ENCODE results near the gene HAX1. TPM values are rescaled to one million over a fixed set of nuclear protein-coding genes. Genes with fewer than 3 reads are reported as not detected.

Gene HAX1
- total RNA-seq, 1 experiment from 2014 or later, result 80.4 TPM

DNA sequence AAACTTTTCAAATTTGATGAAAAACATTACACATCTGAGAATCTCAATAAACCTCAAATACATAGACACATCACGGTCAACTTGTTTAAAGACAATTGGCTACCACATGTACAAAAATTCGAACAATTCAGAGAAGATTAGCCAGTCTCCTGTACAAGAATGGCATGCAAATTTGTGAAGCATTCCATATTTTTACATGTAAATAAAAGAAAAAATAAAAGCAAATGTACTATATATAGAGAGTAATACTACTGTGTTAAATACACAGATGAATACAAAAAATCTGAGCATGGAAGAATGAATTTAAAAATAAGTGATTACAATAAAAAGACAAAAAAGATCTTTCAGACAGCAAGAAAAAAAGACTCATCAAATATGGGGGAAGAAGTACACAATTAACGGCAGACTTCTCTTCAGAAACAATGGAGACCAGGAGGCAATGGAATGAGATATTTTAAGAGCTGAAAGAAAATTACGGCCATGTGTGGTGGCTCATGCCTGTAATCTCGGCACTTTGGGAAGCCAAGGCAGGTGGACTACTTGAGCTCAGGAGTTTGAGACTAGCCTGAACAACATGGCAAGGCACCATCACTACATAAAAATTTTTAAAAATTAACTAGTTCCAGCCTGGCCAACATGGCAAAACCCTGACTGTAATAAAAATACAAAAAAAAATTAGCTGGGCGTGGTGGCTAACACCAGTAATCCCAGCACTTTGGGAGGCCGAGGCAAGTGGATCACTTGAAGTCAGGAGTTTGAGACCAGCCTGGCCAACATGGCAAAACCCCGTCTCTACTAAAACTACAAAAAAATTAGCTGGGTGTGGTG lies 23.2 kb downstream of the HAX1 start:
- no peak overlapping the region for H2BK5ac ChIP-seq (ENCODE audit: insufficient read length, low read length)
- Mint-ChIP-seq H3K4me3 (no peak overlapping the region), H3K9me3 (peaks cover 31 to 33% of the 10 kb centered on the region in 2 experiments), H3K4me1 (no peaks in the 10 kb centered on the region), H3K27me3 (ENCODE audit: low read depth) (peaks cover 4% of the 10 kb centered on the region; the same call in 1 of the 2 replicates), H3K36me3 (ENCODE audit: insufficient read depth in 1 of 3, low read depth in 3 of 3) (peaks cover 9 to 13% (median 9%) of the 10 kb centered on the region in 3 experiments), H3K27ac (no peak overlapping the region)
- no peak overlapping the region for H3K23ac ChIP-seq (ENCODE audit: insufficient read length, low read depth, low read length)
- H3K9me3 ChIP-seq (ENCODE audit: control insufficient read depth, low read depth, low read length), result no peaks in the 10 kb centered on the region
- no peak overlapping the region for H3T11ph ChIP-seq (ENCODE audit: low read length)
- H2AFZ ChIP-seq (ENCODE audit: low read length), result no peak overlapping the region
- no peak overlapping the region for H3K56ac ChIP-seq (ENCODE audit: insufficient read length, low read depth, low read length)
- no peak overlapping the region for H3K14ac ChIP-seq (ENCODE audit: insufficient read depth, low read length)
- no peaks in the 10 kb centered on the region for H3K4me1 ChIP-seq (ENCODE audit: insufficient read depth, low read length)
- no peak overlapping the region for H2BK12ac ChIP-seq (ENCODE audit: insufficient read length, low read depth, low read length)
- no peak overlapping the region for H2BK120ac ChIP-seq (ENCODE audit: low read depth, low read length, poor library complexity, severe bottlenecking)
- no peak overlapping the region for H2AK5ac ChIP-seq (ENCODE audit: insufficient read length, low read length)
- H4K5ac ChIP-seq (ENCODE audit: insufficient read length, low read depth, low read length), result no peak overlapping the region
- H3K79me2 ChIP-seq (ENCODE audit: insufficient read depth, low read length), result no peaks in the 10 kb centered on the region
- H3K27me3 ChIP-seq (ENCODE audit: insufficient read depth, low read length), result no peaks in the 10 kb centered on the region
- no peak overlapping the region for H2BK20ac ChIP-seq (ENCODE audit: low read depth, low read length, poor library complexity, severe bottlenecking)
- TF ChIP-seq CTCF (conservative IDR thresholded peaks at IDR 0.05), result no peak
- no peaks in the 10 kb centered on the region for H3K79me1 ChIP-seq (ENCODE audit: insufficient read depth, low read depth, low read length, poor library complexity, severe bottlenecking)
- H3K23me2 ChIP-seq (ENCODE audit: insufficient read length, low read depth, low read length, poor library complexity, severe bottlenecking), result no peaks in the 10 kb centered on the region
- WGBS (ENCODE audit: extremely low coverage, insufficient read length, low lambda C conversion rate), result no CpG with 5 or more reads among the region's 8 CpGs
- H3K27ac ChIP-seq (ENCODE audit: insufficient read length, low read depth, low read length), result no peak overlapping the region
- no peaks in the 10 kb centered on the region for H4K20me1 ChIP-seq (ENCODE audit: control insufficient read depth, insufficient read depth, insufficient read length)
- DNase-seq, result no peak
- H3K4me2 ChIP-seq (ENCODE audit: insufficient read depth, insufficient read length, low read length), result no peak overlapping the region
- no peak overlapping the region for H4K91ac ChIP-seq (ENCODE audit: insufficient read length, low read depth, low read length)
- no peak overlapping the region for H2BK15ac ChIP-seq (ENCODE audit: low read depth, low read length)
- no peak overlapping the region for H4K8ac ChIP-seq (replicated peaks; ENCODE audit: insufficient read length, low read depth, low read length)
- no peak overlapping the region for H3K4ac ChIP-seq (ENCODE audit: low read depth, low read length)
- H3K18ac ChIP-seq (ENCODE audit: insufficient read length, low read depth, low read length), result no peak overlapping the region
- no peak overlapping the region for H3K9ac ChIP-seq (ENCODE audit: extremely low read depth, insufficient read length, low read length)
